ENCODE measurements around the gene GJD4.
A peak's percentile ranks its signal among the peaks of the same experiment; 100 is the strongest.

Gene GJD4

GRCh38 chr10:35632027-35632426 lies 26.9 kb downstream of the GJD4 start:
- DNase-seq, result no peak

DNA sequence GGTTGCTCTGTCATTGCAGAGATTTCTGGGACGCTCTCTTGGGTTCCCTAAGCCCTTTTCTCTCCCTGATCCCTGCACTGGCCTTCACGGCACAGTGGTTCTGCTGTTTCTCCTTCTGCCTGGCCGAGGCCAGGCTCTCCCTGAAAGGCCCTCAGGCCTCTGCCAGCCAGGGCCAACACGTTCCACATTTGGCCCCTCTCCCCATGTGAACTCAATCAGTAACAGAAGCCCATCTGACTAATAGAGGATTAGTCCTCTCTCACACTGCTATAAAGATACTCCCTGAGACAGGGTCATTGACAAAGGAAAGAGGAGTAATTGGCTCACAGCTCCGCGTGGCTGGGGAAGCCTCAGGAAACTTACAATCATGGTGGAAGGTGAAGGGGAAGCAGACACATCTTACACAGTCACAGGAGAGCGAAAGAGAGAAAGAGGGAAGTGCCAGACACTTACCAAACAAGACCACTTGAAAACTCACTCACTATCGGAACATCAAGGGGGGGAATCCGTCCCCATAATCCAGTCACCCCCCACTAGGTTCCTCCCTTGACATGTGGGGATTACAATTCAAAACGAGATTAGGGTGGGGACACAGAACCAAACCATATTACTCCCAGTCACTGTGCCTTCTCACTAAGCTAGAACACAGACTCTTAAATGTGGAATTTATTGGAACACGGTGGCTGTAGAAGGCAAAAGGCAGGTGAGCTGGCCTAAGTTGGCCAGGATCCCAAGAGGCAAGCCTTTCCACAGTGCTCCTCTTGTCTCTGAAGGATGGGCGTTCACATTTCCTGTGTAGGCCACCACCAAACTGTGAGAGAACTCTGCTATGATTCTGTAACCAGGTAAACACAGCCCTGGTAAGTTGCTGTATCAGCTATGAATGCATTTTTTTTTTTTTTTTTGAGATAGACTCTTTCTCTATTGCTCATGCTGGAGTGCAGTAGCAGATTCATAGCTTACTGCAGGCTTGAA lies 28.2 kb downstream of the GJD4 start:
- no peak for DNase-seq

- peak; percentile 26 for DNase-seq
Observed at GRCh38 chr10:35635576-35635975, 30.4 kb downstream of the GJD4 start.

DNA sequence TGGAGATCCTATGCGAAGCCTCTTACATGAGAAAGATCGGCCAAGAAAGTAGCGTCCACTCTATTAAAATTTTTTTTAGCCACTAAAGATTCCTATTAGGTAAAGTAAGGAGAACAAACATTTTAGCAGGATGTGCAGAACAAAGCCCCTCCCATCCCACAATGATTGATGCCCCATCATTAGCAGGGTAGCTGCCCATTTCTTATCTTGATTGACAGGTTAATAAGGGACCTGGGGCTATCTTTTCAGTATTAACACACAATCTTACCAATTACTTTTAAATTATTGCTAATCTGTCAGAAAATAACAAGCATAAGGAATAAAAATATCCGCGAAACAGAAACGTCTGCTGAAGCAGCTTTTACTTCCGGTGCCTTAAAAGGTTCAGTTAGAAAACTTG lies 31.8 kb downstream of the GJD4 start:
- no peak for DNase-seq

DNA sequence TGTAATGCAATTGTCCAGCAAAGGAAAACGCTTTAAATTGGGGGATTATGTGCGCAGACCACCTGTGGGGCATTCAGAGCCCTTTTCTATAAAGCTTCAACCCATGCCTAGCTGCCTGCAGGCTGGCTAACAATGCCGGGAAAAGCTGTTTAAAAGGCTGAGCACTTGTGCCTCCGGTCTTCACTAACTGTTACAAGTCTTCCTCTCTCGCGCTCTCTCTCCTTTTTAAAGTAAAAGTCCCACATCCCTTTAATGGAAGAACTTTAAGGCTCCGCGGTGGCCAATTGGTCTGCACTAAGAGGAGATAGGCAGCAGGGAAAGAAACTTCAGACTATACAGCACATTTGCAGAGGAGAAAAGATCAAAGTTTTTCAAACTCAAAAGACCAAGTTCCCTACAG lies 32.3 kb downstream of the GJD4 start:
- no peak for DNase-seq

DNA sequence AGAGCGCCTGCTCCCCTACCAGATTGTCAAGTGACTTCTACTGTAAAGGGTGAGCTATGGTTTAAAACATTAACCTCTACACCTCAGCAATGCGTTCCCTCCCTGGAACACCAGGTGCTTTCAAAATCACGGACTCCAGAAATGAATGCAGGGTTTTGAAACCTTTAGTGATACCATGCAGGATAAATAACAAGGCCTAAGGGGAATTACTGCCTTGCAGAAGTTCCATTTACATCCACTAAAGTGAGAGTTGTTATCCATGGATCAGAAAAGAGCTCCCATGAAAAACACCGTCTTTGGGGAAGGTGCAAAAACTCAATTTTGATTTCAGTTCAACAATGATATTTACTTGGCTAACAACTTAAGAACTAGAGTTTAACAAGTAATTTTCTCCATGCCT lies 33.0 kb downstream of the GJD4 start:
- DNase-seq, result no peak

DNA sequence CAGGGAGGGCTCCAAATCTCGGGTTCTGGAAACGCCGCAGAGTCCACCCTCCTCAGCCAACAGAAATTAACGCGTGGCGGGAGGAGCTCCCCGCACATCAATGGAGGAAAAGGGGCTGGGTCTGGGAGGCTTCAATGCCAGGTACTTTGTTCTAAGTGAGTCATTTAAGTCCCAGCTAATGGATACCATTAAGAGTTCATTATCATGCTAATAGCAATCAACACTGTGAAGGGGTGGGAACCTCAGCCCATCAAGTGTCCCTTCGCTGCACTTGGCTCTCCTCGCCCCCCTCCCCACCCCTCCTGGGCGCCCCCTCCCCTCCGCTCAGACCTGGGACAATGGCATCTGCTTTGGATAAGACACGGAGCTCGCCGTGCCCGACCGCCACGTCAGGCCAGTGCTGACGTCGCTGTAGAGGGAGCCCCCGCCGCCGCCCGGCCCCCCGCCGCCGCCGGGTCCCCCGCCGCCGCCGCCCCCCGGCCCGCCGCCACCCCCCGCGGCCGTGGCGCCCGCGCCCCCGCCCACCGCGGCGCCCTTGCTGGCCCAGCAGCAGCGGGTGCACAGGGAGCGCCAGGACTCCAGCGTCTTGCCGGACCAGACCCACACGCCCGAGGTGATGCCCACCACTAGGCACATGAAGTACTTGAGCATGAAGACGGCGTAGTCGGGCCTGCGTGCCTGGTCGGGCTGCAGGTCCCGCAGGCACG lies 34.0 kb downstream of the GJD4 start:
- no peak for DNase-seq

GRCh38 chr10:35639728-35640401 lies 34.7 kb downstream of the GJD4 start:
- DNase-seq, result no peak

GRCh38 chr10:35640474-35640873 lies 35.3 kb downstream of the GJD4 start:
- no peak for DNase-seq

DNA sequence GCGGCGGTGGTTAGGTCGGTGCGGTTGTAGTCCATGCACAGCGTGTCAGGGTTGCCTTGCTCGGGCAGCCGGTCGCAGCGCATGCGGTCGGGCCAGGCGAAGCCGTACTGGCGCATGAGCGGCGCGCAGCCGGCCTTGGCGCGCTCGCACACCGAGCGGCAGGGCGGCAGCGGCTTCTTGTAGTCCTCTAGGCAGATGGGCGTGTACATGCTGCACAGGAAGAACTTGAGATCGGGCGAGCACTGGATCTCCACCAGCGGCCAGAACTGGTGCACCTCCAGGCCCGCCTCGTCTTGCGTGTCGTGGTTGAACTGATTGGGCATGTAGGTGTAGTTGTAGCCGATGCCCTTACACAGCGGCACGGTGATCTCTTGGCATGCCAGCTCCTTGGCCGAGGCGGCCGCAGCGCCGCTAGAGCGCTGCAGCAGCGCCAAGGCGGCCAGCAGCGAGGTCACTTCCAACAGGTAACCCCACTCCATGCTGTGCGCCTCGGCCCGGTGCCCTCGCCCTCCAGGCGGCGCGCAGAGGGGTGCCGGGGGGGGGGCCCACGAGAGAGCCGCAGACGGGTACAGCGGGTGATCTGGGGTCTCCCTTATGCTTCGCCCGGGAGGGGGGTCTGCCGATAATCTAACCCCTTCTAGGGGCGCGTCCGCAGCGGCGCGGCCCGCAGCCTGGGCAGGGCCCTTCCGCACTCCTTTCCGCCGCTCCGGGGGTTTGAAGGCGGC lies 36.0 kb downstream of the GJD4 start:
- DNase-seq, result peak; percentile 12

GRCh38 chr10:35641676-35642034 lies 36.5 kb downstream of the GJD4 start:
- no peak for DNase-seq

DNA sequence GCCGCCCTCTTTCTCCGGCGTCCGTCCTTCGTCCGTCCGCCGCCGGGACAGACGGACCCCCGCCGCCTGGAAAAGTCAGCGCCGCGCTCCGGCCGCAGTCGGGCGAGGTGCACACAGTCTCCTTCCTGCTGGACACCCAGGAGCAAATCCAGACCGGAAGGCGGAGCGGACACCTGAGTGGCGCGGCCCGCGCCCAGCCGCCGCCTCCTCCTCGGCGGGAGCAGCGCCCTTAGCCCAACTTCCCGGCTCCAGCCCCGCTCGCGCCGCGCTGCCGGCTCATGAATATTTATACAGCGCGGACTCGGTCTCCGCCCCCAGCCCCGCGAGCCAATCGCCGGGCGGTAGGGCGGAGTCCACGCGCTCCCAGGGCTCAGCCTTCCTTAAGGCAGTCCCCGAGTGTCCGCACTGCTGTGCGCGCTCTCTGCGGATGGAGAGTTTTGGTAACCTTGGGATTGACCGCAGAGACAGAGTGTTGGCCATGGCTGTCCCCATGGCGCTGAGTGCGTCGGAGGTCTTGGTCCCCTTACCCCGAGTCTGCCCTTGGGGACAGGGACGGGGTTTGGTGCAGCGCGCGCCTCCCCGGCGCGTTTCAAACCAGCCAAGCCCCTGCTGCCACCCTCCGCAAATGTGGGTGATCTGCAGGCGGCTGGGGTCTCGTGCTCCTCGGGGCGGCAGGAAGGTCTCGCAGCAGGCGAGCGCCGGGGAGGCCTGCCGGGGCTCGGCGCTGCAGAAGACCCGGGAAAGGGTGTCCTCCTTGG lies 37.1 kb downstream of the GJD4 start, which contains the start of gene FZD8:
TSS of gene FZD8 (minus strand) at position 262 of the 758 bp plus-strand sequence. CDS start 867 bp downstream, outside the sequence.
- peak; percentile 34 for DNase-seq

GRCh38 chr10:35642793-35643114 lies 37.6 kb downstream of the GJD4 start:
- no peak for DNase-seq

DNA sequence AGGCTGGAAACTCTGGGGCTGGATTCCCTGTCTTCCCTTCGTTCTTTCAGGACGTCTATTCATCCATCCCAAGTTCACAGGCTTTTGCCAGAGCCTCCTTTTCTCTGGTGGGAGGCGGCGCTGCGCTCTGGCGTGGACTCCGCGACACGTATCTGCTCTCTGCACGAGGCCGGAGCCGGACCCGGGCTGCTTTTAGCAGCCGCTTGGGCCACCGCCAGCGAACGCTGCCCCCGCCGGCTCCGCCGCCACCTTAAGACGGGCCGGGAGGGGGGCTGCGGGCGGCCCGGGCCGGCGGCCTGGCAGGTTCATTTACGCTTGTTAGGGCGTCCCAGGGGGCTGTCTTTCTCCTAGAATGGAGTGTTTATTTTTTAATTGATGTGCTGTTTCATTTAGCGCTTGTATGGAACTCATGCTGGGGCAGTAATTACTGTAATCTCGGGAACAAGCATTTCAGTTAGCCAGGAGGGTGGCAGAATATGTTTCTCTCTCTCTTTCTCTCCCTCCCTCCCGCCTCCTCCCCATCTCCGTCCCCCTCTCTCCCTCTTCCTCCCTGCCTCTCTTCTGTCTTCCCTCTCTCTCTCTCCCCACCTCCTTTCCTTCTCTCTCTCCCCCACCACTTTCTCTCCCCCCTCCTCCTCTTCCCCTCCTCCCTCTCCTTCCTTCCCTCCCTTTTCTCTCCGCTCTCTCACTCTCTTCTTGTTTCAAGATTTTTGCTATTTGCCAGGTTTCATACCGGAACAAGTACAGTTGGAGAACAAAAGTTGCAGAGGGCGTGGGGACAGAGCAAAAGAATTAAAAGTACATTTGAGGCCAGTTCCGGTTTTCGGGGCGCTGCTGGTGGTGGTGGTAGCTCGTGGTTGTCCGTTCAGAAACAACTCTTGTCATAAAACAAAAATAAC lies 38.3 kb downstream of the GJD4 start:
- DNase-seq, result no peak

DNA sequence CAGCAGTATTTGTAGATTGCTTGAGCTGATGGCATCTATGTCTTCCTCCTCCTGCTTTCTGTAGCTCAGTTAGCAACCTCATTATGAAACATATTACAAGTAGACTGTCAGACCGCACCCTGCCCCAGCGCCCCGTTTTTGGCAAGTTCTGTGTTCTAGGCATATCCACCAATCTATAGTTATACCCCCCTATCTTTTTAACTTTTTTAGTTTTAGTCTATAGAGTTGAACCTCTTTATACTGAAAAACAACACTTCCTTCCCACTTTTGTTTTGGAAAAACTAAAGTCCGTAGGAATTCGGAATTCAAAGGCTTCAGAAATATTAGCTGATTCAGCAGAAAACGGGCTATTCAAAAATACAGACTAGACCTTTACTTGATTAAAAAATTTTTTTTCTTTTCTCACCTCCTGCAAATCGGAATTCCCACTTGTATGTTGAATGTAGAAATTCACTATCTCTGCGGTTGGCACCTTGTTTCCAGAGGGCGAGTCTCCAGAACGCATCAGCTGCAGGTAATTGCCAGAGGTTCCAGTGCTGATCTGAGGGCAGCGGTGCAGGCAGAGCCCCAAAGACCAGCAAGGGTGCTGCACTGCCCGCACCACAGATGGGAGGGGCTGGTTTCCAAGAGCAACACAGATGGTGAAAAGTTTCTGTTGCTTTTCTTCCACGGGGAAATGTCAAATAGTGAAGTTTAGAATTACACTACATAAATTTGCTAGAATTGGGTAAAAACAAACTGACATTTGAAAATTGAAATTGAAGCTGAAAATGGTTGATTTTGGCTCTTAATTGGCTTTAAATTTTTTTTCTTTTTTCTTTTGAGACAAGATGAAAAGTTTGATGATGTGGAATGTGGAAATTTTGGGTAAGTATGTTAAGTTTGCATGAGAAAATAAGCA lies 39.2 kb downstream of the GJD4 start:
- no peak for DNase-seq

DNA sequence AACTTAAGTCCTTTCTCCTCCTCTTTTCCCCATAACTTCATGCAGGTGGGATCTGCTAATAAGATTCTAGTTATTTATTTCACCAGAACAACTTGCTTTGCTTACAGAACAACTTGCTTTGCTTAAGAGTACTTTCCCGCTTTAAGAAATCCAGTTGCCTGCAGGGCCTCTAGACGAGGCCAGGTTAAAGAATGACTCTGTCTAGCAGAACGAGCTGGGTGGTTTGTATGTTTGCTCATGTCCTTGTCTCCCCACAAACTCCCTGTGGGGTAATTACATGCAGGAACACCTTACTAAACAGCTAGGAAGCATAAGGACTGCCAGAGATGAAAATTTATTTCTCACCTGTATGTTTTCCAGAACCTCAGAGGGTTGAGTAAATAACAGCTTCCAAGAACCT lies 45.8 kb downstream of the GJD4 start:
- no peak for DNase-seq

DNA sequence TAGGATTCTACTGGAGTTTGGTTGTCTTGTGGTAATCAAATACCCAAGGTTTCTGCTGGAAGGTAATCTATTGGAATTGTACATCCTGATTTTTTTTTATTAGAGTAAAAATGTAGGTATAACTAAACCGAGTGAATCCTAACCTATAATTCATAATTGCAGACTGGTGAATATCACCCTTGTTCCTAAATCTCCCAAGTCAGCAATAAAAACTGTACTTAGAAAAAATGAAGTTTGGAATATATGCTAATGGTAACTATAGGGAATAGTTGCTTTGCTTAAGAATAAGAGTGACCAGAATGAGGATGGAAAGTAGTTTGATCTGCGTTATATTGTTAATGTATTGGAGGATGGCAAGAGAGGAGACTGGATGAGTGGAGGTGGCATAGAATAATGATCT lies 47.7 kb downstream of the GJD4 start:
- no peak for DNase-seq

- DNase-seq, result no peak
Observed at GRCh38 chr10:35657621-35658020, 52.5 kb downstream of the GJD4 start.

Measured in NCI-H2227 treated with DMSO at 0.1 percent for 48 hours (cell line).